K562 (cell line): ENCODE data around the gene SEZ6. TPM values are rescaled to one million over a fixed set of nuclear protein-coding genes. Genes with fewer than 3 reads are reported as not detected.
A peak's percentile ranks its signal among the peaks of the same experiment; 100 is the strongest.

Source experiments
- CTBP1 ChIP-seq: fragments of 450-650 bp; IDR thresholded peaks from 2 replicates; pipeline ENCODE4 v1.6.1; 2016; ENCODE audit warnings: borderline replicate concordance
- MEIS2 ChIP-seq: fragments of 450-650 bp; IDR thresholded peaks from 2 replicates; pipeline ENCODE4 v1.6.1; 2014; ENCODE audit warnings: mild to moderate bottlenecking; ENCODE audit not compliant: partially characterized antibody
- MTA2 ChIP-seq: fragments of 450-650 bp; IDR thresholded peaks from 2 replicates; pipeline ENCODE4 v1.6.1; 2016; ENCODE audit warnings: low read depth
- POLR2AphosphoS5 ChIP-seq: IDR thresholded peaks from 2 replicates; pipeline ENCODE4 v1.6.1; 2011; ENCODE audit warnings: mild to moderate bottlenecking, low read depth, low read length, moderate library complexity; ENCODE audit not compliant: control insufficient read depth, insufficient read depth
- POLR2G ChIP-seq: fragments of 200-400 bp; formaldehyde crosslinking; IDR thresholded peaks from 2 replicates; pipeline ENCODE4 v1.6.1; 2017; ENCODE audit warnings: low read depth, mild to moderate bottlenecking, antibody characterized with exemption, low read length, moderate library complexity
- RB1 ChIP-seq: fragments of 450-650 bp; IDR thresholded peaks from 2 replicates; pipeline ENCODE4 v1.6.1; 2017; ENCODE audit warnings: low read depth, mild to moderate bottlenecking
- SIN3A ChIP-seq, 2 experiments: fragments of 150-350 bp in 1 of 2; IDR thresholded peaks; 2 replicates each; pipeline ENCODE4 v1.6.1; 2011 to 2016; ENCODE audit warnings: borderline replicate concordance in 2 of 2, low read depth in 2 of 2, low read length in 2 of 2, mild to moderate bottlenecking in 2 of 2, moderate library complexity in 2 of 2; ENCODE audit not compliant: control insufficient read depth in 1 of 2
- SMAD3 ChIP-seq: fragments of 450-650 bp; formaldehyde crosslinking; conservative IDR thresholded peaks from 2 replicates; pipeline ENCODE4 v1.4.0; 2020; ENCODE audit warnings: mild to moderate bottlenecking
- SMARCB1 ChIP-seq: IDR thresholded peaks from 2 replicates; pipeline ENCODE4 v1.6.1; 2011; ENCODE audit warnings: improper control_type of control experiment, low read depth; ENCODE audit not compliant: insufficient read length
- ZNF41 ChIP-seq: fragments of 250-450 bp; sonication (Bioruptor Pico); conservative IDR thresholded peaks from 2 replicates; pipeline ENCODE4 v1.4.0; 2020; ENCODE audit warnings: mild to moderate bottlenecking
- ZNF431 ChIP-seq: sonication (generic); formaldehyde crosslinking; IDR thresholded peaks from 2 replicates; pipeline ENCODE4 v1.8.0; 2022; ENCODE audit warnings: mild to moderate bottlenecking, missing genetic modification reagents
- polyA plus RNA-seq, 8 experiments: library from polyadenylated mRNA; depleted of rRNA in 4 of 8; stranded (reverse) in 5 of 8; unstranded in 3 of 8; fragments of >200 nt; fragmentation: Nextera tagmentation in 2 of 8; fragmentation: Illumina TruSeq in 1 of 8; extraction: Ambion mirVana in 2 of 8; extraction: Trizol in 1 of 8; gene quantifications; 2 replicates each; pipeline versions ENCODE4 v1.2.1 to v1.2.3, GENCODE V29; 2011 to 2014; ENCODE audit warnings: inconsistent platforms in 1 of 8, missing spikeins in 1 of 8
- total RNA-seq, 7 experiments: library from RNA; depleted of rRNA in 6 of 7; stranded (reverse); fragments of >200 nt in 6 of 7; fragmentation: Illumina TruSeq in 2 of 7; extraction: Trizol in 2 of 7; gene quantifications; 2 replicates each; pipeline versions ENCODE4 v1.2.1 to v1.2.3, GENCODE V29; 2011 to 2021; ENCODE audit warnings: low replicate concordance in 1 of 7
- TF ChIP-seq, protein P1 (sequence below), 2 experiments: fragments of 450-650 bp; IDR thresholded peaks; 2 replicates each; pipeline ENCODE4 v1.6.1; 2016; ENCODE audit warnings: mild to moderate bottlenecking in 2 of 2, borderline replicate concordance in 1 of 2, low read depth in 1 of 2, moderate library complexity in 1 of 2
- TF ChIP-seq, protein P2 (sequence below): conservative IDR thresholded peaks from 2 replicates; pipeline ENCODE4 v1.6.1; 2011; ENCODE audit warnings: low read depth, mild to moderate bottlenecking, low read length; ENCODE audit not compliant: control insufficient read depth

SEZ6 gene
- total and polyA plus RNA-seq, 9 of the 15 experiments (the other 6 are each of a cell fraction or from before 2014, with no cell fraction given) = not detected

GRCh38 chr17:28949185-28950016 is 56.4 kb downstream of the SEZ6 start (continued):
- TF ChIP-seq, protein P1, sequence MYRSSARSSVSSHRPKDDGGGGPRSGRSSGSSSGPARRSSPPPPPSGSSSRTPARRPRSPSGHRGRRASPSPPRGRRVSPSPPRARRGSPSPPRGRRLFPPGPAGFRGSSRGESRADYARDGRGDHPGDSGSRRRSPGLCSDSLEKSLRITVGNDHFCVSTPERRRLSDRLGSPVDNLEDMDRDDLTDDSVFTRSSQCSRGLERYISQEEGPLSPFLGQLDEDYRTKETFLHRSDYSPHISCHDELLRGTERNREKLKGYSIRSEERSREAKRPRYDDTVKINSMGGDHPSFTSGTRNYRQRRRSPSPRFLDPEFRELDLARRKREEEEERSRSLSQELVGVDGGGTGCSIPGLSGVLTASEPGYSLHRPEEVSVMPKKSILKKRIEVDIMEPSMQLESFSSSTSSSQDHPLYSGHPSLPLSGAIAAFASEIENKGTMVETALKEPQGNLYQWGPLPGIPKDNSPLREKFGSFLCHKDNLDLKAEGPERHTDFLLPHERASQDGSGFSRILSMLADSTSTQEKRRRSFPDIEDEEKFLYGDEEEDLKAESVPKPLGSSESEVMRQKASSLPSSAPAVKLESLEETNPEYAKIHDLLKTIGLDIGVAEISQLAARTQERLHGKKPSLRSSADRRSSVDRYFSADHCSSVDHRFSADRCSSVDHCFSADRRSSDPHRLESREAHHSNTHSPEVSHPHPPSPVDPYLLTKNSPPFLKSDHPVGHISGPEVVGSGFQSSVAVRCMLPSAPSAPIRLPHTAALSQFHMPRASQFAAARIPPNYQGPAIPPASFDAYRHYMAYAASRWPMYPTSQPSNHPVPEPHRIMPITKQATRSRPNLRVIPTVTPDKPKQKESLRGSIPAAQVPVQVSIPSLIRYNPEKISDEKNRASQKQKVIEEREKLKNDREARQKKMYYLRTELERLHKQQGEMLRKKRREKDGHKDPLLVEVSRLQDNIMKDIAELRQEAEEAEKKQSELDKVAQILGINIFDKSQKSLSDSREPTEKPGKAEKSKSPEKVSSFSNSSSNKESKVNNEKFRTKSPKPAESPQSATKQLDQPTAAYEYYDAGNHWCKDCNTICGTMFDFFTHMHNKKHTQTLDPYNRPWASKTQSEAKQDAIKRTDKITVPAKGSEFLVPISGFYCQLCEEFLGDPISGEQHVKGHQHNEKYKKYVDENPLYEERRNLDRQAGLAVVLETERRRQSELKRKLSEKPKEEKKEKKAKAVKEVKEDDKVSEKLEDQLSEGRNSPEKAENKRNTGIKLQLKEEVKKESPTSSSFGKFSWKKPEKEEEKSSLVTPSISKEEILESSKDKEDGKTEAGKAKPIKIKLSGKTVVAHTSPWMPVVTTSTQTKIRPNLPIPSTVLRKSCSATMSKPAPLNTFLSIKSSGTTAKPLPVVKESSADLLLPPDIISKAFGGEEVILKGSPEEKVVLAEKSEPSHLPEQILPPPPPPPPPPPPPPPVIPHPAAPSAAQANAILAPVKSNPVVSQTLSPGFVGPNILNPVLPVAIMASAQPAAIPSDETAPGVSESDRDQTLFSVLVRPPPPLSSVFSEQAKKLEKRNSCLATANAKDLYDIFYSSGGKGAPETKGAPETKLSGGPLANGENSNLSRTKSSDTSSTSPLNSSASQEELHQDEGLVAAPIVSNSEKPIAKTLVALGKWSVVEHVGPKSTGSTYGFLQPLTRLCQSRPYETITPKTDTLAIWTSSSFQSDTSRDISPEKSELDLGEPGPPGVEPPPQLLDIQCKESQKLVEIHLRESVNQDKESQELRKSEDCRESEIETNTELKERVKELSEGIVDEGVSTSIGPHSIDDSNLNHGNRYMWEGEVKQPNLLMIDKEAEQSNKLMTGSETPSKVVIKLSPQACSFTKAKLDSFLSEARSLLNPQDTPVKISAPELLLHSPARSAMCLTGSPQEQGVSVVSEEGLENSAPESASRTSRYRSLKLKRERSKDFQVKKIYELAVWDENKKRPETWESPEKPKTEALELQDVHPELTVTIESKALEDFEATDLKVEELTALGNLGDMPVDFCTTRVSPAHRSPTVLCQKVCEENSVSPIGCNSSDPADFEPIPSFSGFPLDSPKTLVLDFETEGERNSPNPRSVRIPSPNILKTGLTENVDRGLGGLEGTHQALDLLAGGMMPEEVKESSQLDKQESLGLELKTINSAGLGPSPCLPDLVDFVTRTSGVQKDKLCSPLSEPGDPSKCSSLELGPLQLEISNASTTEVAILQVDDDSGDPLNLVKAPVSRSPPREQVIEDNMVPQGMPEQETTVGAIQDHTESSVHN (IDR thresholded peaks at IDR 0.05; ENCODE audit: borderline replicate concordance in 1 of 2, low read depth in 1 of 2) = no peak
- TF ChIP-seq ZNF431 (CRISPR knock-in tag) = no peak
- no peak for TF ChIP-seq ZNF41 (CRISPR knock-in tag)
- TF ChIP-seq SMAD3 (CRISPR knock-in tag) = 0 out of 2 replicates have a peak, but pooled peaks have one; percentile 31
- TF ChIP-seq RB1 = 0 out of 2 replicates have a peak, but pooled peaks have one; percentile 12
- peak; percentile 5; the same call in 1 of the 2 replicates for TF ChIP-seq POLR2AphosphoS5
- no peak for TF ChIP-seq SMARCB1
- TF ChIP-seq CTBP1 = 0 out of 2 replicates have a peak, but pooled peaks have one; percentile 11
- TF ChIP-seq MTA2 = no peak
- TF ChIP-seq POLR2G = peak; percentile 70
- TF ChIP-seq, protein P2, sequence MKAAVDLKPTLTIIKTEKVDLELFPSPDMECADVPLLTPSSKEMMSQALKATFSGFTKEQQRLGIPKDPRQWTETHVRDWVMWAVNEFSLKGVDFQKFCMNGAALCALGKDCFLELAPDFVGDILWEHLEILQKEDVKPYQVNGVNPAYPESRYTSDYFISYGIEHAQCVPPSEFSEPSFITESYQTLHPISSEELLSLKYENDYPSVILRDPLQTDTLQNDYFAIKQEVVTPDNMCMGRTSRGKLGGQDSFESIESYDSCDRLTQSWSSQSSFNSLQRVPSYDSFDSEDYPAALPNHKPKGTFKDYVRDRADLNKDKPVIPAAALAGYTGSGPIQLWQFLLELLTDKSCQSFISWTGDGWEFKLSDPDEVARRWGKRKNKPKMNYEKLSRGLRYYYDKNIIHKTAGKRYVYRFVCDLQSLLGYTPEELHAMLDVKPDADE = peak; percentile 43; the same call in 1 of the 2 replicates
- TF ChIP-seq MEIS2 = no peak
- TF ChIP-seq SIN3A (IDR thresholded peaks at IDR 0.05; ENCODE audit: borderline replicate concordance in 2 of 2, control insufficient read depth in 1 of 2, low read depth in 2 of 2, low read length in 2 of 2) = peak; percentile 10 to 25; a peak in 2 of 4 replicates
